CD4-positive, alpha-beta T cell treated with Interleukin-12 subunit alpha and Interleukin-12 subunit beta, for 1 hour (primary cell): ENCODE data around the gene DNAJA1.

Source experiments
- DNase-seq: peaks from one replicate; pipeline ENCODE4 v3.0.0-alpha.2; 2020

The DNAJA1 gene

DNA sequence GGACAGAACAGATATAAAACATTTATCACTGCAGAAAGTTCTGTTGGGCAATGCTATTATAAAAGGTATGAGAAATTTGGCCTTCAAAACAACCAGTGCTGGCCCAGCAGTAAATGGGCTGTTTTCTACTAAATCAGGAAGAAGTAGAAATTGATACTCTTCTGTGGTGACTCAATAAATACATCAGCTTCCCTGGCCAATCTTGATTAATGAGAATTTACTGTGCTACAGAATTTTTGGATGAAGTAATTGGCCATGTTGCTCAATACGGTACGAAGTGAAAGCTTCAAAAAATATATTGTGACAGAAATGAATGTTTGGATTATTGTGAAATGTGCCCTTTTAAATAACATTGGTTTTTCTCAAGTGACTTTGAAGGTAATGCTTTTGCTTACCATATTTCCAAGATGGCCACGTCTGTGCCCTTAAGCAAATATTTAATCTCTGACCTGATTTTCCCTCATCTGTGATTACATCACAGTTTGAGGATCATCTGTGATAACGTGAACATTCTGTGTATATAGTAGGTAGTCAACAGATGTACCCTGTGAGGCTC, 4.2 kb downstream of the DNAJA1 start:
- DNase-seq: no peak

DNA sequence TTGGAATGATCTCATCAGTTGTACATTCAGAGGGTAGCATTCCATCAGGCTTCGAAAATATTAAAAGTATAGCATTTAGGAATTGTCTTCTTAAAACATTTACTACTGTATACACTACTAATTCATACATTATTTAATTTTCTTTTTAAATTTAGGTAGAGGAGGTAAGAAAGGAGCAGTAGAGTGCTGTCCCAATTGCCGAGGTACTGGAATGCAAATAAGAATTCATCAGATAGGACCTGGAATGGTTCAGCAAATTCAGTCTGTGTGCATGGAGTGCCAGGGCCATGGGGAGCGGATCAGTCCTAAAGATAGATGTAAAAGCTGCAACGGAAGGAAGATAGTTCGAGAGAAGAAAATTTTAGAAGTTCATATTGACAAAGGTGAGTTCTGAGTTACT, 5.2 kb downstream of the DNAJA1 start:
- DNase-seq: no peak

DNA sequence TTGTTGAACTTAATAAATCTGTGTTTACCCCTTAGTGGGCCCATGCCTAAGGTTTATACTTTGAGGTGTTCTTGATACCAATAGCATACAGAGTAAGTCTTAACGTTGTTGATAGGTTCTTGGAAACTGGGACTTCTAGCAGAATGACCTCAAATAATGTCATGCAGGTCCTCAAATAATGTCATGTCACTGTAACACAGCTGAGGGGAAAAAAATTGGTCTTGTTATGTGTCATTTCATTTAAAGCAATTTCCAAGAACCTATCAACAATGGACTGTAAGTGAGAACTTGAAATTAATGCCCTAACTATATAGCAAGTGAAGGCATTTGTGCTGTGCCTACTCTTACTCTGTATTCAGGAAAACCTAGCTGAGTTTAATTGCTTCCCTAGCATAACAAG, 7.2 kb downstream of the DNAJA1 start:
- no peak for DNase-seq

DNA sequence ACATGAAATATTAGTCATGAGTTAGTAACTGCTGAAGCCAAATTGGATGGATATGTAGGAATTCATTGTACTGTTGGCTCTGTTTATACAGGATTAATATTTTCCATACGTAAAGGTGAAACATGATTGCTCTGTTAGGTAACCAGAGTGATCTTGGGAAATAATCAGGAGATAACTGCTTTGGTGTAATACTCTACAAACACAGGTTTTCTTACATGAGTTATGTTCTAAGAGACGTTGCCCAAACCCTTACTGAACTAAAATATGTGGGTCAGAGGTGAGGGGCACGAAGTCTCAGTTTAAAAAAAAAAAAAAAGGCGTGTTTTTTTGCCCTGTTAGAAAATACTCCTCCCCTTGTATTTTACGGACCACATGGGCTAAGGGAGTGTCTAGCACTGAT, 7.8 kb downstream of the DNAJA1 start:
- DNase-seq: no peak

DNA sequence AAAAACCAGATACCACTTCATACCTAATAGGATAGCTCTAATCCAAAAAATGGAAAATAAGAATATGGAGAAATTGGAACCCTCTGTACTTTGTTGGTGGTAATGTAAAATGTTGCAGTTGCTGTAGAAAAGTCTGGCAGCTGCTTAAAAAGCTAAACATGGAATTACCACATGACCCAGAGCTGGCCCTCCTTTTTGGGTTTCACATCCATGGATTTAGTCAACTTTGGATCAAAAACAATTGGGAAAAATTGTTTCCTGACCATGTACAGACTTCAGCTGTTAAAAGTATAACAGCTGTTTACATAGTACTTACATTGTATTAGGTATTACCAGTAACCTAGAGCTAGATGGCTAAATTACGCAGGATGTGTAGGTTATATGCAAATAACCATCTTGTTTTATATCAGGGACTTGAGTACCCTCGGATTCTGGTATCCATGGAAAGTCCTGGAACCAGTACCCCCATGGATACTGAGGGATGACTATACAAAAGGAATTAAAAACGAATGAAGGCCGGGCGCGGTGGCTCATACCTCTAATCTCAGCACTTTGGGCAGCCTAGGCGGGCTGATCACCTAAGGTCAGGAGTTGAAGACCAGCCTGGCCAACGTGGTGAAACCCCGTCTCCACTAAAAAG, 15.8 kb downstream of the DNAJA1 start:
- DNase-seq: no peak

DNA sequence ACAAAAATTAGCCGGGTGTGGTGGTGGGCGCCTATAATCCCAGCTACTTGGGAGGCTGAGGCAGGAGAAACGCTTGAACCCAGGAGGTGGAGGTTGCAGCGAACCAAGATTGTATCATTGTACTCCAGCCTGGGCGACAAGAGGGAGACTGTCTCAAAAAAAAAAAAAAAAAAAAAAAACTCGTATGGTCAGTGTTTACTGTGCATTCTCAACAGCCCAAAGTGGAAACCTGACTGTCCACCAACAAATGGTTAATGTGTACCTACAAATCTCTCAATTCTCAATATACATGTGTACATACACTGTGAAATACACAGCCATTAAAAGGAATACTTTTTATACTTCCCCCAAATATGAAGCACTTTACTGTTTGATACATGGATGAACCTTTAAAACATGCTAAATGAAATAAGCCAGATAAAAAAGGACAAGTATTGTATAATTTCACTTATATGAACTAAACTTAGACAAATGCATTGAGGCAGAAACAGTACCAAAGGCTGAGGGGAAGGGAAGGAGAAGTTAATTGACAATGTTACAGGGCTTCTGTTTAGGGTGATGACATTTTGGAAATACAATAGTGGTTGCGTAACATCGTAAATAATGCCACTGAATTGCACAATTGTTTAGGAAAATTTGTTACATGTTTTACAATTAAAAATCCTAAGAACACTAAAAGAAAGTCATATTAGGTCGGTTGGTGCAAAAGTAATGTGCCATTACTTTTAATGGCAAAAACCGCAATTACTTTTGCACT, 16.5 kb downstream of the DNAJA1 start:
- no peak for DNase-seq

DNA sequence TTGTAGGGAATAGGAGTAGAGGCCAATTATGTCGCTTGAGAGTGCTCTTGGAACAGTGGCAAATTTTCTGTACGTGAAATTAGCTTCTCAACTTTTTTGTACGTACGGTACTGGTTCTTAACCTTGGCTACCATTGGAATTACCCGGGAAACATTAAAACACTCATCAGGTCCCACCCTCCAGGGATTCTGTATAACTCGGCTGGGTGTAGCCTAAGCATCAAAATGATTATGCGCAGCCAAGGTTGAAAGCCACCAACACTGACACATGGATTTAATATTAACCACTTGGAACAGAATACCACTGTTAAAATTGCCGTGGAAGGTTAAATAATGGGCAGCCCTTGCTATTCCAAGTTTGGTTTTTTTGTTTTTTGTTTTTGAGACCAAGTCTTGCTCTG, 17.4 kb downstream of the DNAJA1 start:
- no peak for DNase-seq

DNA sequence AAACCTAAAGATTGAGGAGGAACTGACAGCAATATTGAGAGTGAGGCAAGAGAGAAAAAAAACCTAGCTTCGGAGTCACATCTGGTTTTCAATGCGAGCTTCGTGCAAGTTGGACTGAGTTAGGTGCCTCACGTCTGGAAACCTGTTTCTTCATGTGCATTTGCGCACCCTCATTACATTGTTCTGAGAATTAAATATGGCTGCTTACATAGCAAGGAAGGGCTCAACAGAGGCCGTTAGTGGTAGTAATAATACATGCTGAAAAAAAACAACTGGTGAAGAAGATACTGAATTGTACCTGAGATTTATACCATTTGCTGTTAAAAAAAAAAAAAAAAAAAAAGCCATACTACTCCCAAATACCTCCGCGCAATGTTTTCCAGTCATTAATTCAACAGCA, 18.6 kb downstream of the DNAJA1 start:
- no peak for DNase-seq

DNA sequence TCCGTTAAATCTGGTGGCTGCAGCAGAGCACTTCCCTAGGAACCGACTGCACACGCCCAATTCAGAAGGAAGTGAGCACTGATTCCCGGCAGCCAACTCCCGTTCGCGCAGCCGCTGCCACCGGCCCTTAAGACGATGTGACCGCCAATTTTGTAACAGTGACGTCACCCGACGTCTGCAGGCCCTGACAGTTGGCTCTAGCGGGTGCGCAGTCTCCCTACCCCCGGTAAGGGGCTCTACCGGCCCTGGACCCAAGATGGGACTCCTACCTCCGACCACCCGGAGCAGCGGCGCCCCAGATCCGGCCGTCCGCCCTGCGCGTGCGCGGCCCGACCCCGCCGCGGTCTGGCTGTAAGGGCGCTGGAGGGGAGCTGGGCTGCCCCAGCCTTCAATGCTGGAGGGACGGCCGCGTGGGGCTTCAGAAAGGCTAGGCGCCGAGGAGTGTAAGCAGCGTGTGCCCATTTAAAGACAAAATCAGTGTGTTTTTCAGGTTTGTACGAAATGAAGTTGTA, 19.1 kb downstream of the DNAJA1 start:
- DNase-seq: peak; percentile 73

DNA sequence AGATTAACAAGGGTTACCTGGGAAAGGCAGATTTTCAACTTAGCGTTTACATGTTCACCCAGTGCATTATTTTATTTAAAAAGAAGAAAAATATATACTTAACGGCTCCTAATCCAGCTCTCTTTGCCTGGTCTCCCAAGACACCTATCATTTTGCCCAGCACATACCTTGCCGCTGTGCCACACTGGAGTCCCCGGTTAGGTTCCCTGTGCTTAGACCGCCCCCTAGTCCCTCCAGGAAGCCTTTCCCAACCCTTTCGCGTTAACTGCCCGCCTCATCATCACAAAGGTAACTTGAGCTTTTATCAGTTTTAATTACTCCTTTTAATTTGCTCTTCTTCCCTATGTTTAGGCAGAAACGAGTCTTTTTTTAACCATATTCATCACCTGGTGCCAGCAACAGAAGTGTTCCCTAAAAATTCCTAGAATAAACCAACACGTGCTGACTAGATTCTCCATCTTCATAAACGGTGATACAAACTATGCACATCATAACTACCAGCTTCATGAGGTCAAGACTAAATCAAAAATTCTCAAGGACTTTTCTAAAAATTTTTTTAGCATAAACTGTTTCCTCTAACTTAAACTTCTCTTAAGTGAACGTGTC, 19.7 kb downstream of the DNAJA1 start:
- DNase-seq: no peak

DNA sequence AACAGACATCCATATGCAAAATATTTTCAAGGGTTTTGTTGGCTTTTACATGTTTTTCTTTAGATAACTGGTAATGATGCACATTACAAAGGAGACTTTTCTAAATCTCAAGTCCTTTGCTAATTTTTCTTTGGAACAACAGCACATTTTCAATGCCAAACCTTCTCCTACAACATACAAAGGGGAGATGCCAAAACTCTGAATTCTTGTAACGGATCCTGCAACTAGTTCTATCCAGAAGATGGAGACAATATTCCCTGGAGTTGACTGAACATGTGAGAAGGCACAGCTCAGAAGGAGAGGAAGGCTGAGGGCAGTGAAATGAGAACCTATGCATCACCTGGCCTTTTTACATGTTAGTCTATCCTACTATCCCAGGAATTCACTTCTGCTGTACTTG, 21.0 kb downstream of the DNAJA1 start:
- no peak for DNase-seq

DNA sequence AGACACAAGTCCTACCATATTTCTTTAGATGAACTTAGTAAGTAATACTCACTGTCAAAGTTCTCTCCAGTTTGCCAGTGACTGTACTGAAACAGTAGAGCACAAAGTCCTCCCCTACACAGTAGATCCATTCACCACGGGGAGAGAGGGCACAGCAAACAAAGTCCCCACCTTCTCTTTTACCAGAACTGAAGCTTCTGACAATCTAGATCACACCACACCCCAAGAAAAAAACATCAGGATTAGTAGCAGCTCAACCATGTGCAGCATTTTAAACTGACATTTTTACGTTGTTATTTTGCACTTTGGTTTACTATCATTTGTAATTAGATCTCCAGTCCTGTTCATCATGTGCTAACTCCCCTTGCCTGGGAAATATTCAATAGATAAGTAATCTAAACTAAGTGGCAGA, 23.0 kb downstream of the DNAJA1 start:
- no peak for DNase-seq

DNA sequence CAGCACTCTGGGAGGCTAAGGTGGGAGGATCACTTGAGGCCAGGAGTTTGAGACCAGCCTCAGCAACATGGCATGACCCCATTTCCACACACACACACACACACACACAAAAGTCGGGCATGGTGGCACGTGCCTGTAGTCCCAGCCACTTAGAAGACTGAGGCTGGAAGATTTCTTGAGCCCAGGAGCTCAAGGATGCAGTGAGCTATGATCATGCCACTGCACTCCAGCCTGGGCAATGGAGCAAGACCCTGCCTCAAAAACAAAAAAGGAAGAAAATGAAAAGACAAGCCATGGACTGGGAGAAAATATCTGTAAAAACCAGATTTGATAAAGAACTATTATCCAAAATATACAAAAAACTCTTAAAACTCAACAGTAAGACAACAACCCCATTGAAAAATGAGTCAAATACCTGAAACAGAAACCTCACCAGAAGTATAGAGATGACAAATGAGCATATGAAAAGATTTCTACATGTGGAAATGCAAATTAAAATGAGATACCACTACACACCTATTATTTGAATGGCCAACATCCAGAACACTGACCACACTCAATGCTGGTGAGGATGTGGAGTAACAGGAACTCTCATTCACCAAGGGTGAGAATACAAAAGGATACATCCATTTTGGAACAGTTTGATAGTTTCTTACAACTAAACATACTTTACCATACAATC, 24.7 kb downstream of the DNAJA1 start:
- DNase-seq: no peak

DNA sequence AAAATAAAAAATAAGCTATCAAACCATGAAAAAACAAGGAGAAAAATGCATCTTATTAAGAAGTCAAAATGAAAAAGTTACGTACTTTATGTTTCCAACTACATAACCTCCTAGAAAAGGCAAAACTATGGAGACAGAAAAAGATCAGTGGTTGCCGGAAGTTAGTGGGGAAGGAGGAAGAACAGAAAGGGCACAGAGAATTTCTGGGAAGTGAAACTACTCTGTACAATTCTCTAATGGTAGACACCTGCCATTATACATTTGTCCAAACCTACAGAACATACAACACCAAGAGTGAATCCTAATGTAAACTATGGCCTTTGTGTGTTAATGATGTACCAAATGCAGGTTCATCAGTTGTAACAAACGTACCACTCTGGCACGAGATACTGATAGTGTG, 26.1 kb downstream of the DNAJA1 start:
- no peak for DNase-seq

DNA sequence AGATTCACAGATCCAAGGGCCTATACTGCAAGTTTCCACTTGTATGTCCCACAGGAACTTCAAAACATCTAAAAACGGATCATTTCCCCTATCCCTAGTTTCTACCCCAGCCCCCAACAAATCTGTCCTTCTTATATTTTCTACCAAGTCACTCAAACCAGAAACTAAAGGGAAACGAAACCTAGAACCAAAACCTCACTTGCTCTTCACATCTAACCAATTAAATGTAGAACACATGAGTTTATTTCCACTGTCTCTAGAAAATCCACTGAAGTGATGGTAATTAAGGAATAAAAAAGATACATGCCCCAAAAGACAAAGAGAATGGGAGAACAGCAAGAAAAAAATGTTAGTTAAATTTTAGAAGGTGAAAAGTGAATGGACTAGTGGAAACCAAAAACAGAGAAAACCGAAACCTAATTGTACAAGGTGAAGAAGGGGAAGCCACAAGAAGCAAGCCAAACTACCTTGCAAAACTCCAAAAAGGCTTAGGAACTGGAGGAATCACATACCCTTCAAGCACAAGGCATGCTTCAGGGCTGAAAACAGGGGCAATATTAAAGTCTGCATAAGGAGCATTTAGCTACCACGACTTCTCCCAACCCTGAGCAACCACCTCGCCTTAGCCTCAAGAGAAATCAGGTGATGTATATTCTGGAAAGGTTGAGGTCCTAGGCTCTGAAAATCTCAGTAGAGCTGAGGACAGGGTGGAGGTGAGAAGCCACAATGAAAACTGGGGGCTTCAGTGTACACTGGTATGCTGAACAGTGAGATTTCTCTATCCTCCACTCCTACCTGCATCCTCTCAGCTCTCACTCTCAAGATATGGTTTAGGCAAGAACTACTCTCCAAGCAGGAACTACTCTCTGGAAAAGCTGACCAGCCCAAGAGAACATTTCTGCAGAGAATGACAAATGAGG, 40.3 kb downstream of the DNAJA1 start:
- DNase-seq: no peak

DNA sequence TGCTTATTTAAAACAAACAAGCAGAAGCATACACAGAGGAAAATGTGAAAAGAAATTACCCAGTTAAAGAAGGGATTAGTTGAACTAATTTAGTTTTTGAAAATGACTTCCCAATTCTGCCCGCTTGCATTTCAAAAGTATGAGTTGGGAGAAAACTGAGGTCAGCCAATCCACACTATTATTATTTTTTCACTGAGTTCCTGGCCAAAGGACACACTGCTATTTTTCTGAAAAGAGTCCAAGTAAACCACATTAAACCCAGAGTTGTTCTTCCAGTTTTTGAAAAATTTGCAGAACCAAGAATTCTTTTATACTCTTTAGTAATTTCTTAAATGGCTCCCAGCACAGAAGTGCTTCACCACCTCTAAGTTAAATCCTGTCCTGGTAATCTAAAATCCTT, 43.9 kb downstream of the DNAJA1 start:
- no peak for DNase-seq

DNA sequence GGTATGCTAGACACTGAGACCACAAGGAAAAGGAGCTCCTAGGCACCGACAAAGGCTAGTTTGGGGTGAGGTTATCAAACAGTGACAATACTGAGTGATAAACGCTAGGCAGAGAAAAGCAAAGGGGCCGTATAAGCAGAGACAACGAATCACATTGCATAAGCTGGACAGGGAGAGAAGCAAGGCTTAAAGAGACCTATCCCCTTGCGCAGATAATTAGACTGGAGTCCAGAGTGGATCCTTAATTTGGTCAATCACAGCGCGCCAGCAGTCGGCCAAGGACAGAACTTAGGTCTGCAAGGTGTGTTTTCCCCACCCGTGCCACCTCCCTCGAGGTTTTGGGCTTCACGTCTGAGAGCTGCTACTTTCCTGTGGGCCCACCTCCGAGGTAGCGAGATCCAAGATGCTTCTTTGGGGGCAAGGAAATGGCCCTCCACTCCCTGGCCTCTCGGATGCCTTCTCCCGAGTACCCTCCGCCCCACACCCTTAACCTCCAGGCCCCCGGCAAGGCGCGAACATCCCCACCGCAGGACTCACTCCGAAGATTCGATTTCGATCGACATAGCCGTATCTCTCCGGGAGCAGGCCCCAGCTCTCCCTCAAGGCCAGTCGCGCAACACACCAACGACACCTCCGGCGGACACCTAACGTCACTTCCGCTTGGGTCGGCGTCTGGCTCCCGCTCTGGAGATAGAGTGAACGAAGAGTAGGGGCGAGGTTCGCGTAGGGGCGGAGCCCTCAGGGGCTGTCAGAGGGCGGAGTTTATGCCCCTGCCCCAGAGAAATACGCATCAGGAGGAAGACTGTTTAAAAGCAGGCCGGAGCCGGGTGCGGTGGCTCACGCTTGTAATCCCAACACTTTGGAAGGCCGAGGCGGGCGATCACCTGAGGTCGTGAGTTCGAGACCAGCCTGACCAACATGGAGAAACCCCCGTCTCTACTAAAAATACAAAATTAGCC, 51.3 kb downstream of the DNAJA1 start, which contains the start of gene SMU1:
Gene SMU1, minus strand, starts transcription at position 629 of the 959 bp plus-strand sequence. Its CDS starts 66 bp downstream, at position 563.
- peak; percentile 97 for DNase-seq

DNA sequence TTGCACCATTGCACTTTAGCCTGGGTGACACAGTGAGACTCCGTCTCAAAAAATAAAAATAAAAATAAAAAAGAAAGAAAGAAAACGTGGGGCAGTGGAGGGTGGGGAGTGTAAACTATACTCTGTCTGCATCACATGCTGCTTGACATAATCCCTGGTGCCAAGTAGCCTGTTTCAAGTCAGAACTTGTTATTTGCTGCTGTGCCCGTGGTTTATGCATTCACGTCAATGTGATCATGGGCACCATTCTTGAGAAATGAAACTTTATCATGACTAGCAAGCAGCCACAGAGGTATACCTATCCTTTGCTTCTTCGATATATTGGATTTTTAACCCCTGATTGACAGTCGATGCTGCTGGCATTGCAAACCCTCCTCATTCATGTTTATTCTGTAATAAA, 55.5 kb downstream of the DNAJA1 start:
- no peak for DNase-seq

DNA sequence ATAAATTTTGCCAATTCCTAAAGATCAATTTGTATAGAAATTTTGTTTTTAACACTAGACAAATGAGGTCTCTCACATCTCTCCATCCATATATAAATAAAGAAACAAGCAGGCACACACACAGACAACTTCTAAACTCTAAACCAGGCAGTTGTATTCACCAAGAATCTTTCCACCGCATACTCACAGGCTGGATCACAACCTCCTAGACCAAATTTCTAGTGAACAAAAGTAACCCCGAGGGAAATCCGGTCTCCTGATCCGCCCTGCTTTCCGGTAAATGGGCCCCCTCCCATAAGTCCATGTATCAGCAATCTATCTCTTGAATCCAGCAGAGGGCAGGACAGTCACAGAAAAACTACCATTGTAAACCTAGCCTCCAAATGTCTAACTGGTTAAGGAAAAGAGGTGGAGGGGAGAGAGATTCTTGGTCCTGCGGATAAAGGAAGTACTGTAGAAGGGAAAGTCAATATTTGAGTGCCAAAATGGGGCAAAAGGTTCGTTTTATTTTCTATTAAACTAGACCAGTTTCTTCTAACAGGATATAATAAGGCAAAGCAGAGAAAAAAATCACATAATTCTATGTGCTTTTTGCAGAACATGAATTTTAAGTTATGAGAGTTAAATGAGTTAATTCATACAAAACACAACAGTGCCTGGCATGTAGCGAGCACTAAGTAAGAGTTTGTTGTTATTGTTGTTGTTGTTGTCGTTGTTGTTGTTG, 56.2 kb downstream of the DNAJA1 start:
- DNase-seq: peak; percentile 84

DNA sequence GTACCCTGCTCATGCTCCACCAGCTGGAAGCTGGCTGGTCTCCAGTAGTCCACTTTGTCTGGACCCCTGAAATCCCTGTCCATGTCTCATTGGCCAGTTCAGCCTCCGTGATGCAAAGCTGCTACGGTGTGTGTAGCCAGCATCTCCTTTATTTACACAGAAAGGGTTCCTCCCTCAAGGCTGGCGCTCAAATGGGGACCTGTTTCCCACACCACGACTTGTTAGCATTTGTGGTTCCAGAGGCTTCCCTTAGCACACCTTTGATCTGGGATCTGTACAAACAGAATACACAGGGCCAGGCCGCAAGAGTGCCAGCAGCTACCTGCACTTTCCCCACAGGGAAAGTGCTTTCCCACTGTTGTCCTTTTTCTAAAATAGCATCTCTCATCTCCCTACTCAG, 57.1 kb downstream of the DNAJA1 start:
- peak; percentile 28 for DNase-seq
